ENCODE data around the gene AMN.

AMN gene

DNA sequence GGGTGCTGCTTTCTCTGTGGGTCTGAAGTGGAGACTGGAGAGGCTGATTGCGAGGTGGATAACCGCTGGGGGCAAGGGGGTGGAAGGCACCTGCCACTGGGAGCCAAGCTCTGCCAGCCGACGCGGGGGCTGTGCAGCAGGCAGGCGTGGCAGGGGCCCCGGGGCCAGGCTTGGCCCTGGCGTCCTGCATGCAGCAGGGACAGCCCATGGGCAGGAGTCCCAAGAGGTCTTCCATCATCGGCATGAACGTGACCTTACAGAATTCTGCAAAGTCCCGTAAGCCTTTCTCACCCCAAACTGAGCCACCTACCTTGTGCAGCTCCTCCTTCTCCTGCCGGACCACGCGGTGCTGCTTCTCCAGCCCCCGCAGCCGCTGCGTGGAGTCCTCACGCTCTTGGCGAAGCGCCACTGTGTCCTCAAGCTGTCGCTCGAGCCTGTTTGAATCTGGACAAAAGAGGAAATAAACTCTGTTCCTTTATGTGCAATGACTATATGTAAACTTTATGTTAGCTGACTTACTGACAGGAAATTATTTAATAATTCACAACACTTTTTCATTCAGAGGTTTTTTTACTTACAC, 51.3 kb downstream of the AMN start:
- DNase-seq (no peak), ATAC-seq (replicated peaks) (no peak)
- no peak overlapping the region for H3K27ac Mint-ChIP-seq
- H3K9me3 Mint-ChIP-seq, result no peaks in the 10 kb centered on the region
- no peaks in the 10 kb centered on the region for H3K27me3 Mint-ChIP-seq
- H3K36me3 Mint-ChIP-seq, result peaks cover 39 to 58% of the 10 kb centered on the region in 2 donors
- H3K4me3 Mint-ChIP-seq, result no peak overlapping the region
- H3K4me1 Mint-ChIP-seq, result peaks cover 0 to 2% of the 10 kb centered on the region in 2 donors

DNA sequence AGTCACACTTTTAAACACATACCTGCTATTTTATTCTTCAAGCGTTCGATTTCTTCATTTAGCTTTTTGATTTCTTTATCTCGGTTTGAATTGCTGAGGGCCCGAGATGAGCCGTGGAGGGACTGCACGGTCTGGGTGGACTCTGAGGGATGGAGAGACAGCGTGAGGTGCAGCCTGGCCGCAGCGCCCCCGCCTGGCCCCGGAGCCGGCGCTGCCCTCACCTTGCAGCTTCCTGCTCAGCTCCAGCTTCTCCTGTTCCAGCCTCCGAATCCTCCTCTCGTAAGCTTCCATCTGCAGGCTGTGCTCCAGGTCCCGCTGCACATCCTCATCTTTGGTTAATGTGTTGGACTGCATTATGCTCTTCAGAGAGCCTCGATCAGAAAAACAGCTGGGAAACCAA, 53.2 kb downstream of the AMN start:
- Mint-ChIP-seq H3K36me3 (peaks cover 26 to 51% of the 10 kb centered on the region in 2 donors), H3K4me3 (no peak overlapping the region), H3K27me3 (no peaks in the 10 kb centered on the region), H3K27ac (no peak overlapping the region), H3K4me1 (peaks cover 0 to 2% of the 10 kb centered on the region in 2 donors), H3K9me3 (no peaks in the 10 kb centered on the region)
- ATAC-seq (replicated peaks) (no peak), DNase-seq (no peak)

DNA sequence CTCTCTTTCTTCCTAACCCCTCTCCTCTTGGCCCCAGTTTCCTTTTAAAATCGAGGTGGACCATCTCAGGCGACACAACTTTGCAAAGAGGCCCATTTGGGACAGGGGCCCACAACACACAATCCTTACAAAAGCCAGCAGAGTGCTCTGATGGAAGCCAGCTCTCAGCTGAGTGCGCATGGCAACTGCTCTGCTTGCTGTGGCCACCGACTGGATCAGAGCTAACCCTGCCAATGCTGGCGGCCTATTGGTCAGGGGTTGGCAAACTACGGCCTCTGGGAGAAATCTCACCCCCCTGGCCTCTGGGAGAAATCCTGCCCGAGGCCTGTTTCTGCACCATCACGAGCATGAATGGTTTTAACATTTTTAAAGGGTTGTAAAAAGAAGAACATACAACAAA, 55.0 kb downstream of the AMN start:
- Mint-ChIP-seq H3K4me1 (peaks cover 0 to 2% of the 10 kb centered on the region in 2 donors), H3K9me3 (no peaks in the 10 kb centered on the region), H3K27me3 (no peaks in the 10 kb centered on the region), H3K4me3 (no peak overlapping the region), H3K27ac (no peak overlapping the region), H3K36me3 (peaks cover 32 to 58% of the 10 kb centered on the region in 2 donors)
- ATAC-seq (replicated peaks) (no peak), DNase-seq (no peak)

DNA sequence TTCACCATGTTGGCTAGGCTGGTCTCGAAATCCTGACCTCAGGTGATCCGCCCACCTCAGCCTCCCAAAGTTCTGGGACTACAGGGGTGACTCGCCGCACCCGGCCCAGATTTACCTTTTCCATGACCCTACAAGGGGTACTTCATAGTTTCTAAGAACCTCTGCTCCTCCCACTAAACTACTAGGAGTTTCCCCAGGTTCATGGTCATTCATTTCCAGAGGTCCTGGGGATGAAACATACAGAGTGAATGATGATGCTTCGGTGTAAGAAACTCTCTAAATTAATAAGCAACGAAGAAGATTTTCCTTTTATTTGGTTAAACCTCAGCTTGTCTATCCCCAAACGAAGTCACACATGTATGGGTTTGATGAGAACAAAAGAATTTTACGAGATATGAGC, 56.9 kb downstream of the AMN start:
- H3K4me1 Mint-ChIP-seq, result peaks cover 0 to 2% of the 10 kb centered on the region in 2 donors
- DNase-seq (no peak), ATAC-seq (replicated peaks) (no peak)
- no peaks in the 10 kb centered on the region for H3K27me3 Mint-ChIP-seq
- no peak overlapping the region for H3K4me3 Mint-ChIP-seq
- H3K27ac Mint-ChIP-seq, result no peak overlapping the region
- peaks cover 35 to 61% of the 10 kb centered on the region in 2 donors for H3K36me3 Mint-ChIP-seq
- H3K9me3 Mint-ChIP-seq, result no peaks in the 10 kb centered on the region

DNA sequence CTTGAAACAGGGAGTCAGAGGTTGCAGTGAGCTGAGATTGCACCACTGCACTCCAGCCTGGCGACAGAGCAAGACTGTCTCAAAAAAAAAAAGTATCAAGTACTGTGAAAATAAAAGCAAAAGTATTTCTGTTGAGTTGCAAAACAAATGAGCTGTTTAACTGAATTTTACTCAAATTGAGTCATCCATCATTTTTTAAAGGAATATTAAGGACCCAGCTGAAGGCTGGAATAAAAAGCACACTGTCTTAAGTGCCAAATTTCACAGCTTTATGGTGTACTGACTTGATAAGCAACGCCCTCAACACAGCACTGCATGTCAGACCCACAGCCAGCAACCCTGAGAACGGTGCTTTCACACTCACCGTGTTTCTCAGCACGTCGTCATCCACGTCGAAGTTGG, 57.9 kb downstream of the AMN start:
- DNase-seq (no peak), ATAC-seq (replicated peaks) (no peak)
- no peak overlapping the region for H3K27ac Mint-ChIP-seq
- no peaks in the 10 kb centered on the region for H3K27me3 Mint-ChIP-seq
- no peaks in the 10 kb centered on the region for H3K9me3 Mint-ChIP-seq
- peaks cover 0 to 2% of the 10 kb centered on the region in 2 donors for H3K4me1 Mint-ChIP-seq
- peaks cover 37 to 64% of the 10 kb centered on the region in 2 donors for H3K36me3 Mint-ChIP-seq
- no peak overlapping the region for H3K4me3 Mint-ChIP-seq

Measured in stimulated activated naive B cell treated with anti-CD40 and anti-IgM and Interleukin-4, amounts not matched to agents 10 μg/mL and 1 μg/mL and 100 μg/mL, for 72 hours (primary cell).